SK-N-SH (cell line): Measurements from ENCODE around the gene WNK1. TPM values are rescaled to one million over a fixed set of nuclear protein-coding genes. Genes with fewer than 3 reads are reported as not detected.

ENCODE experiments used
- CTCF ChIA-PET: fragments of 300-600, 350-600 bp; formaldehyde crosslinking; extraction: SDS; loops from one replicate; lab custom pipeline; 2021; lab: Yijun Ruan, JAX
- POLR2A ChIA-PET: fragments of 350-600 bp; sonication (Branson Sonifier 250); formaldehyde crosslinking; extraction: SDS; loops from one replicate; lab custom pipeline; 2020; ENCODE audit warnings: antibody characterized with exemption, inconsistent platforms; lab: Yijun Ruan, JAX
- DNase-seq: peaks from one replicate; pipeline ENCODE4 v3.0.0; 2012
- H2AFZ ChIP-seq: fragments of 200-600 bp; sonication (generic); 2 replicates; pipeline ENCODE4 v1.8.1; 2016; ENCODE audit warnings: antibody characterized with exemption, mild to moderate bottlenecking, low read depth
- H3F3A ChIP-seq: fragments of 200-600 bp; sonication (generic); replicated peaks from 2 replicates; pipeline ENCODE3; 2016; ENCODE audit warnings: antibody characterized with exemption, mild to moderate bottlenecking; ENCODE audit not compliant: insufficient read depth
- H3K27ac ChIP-seq, 2 experiments: fragments of 200-500 bp in 1 of 2; fragments of 200-600 bp in 1 of 2; sonication (Bioruptor generic) in 1 of 2; sonication (generic), shearing (Covaris generic) in 1 of 2; 2 replicates each; pipeline versions ENCODE4 v1.5.1 to v1.6.1; 2014 to 2016; ENCODE audit warnings: low read depth in 2 of 2, inconsistent platforms in 1 of 2, low read length in 1 of 2, mild to moderate bottlenecking in 1 of 2, mixed read lengths in 1 of 2
- H3K27me3 ChIP-seq: fragments of 200-600 bp; sonication (generic), shearing (Covaris generic); 2 replicates; pipeline ENCODE4 v1.6.1; 2016; ENCODE audit warnings: mixed run types; ENCODE audit not compliant: insufficient read depth
- H3K36me3 ChIP-seq, 2 experiments: fragments of 200-500 bp in 1 of 2; fragments of 200-600 bp in 1 of 2; sonication (Bioruptor generic) in 1 of 2; sonication (generic) in 1 of 2; replicated peaks in 1 of 2; 2 replicates each; pipeline versions ENCODE3 to v1.5.1; 2014 to 2016; ENCODE audit warnings: low read length in 1 of 2, mild to moderate bottlenecking in 1 of 2; ENCODE audit not compliant: insufficient read depth in 2 of 2, control insufficient read depth in 1 of 2
- H3K4me1 ChIP-seq, 2 experiments: fragments of 200-500 bp in 1 of 2; fragments of 200-600 bp in 1 of 2; sonication (Bioruptor generic) in 1 of 2; sonication (generic), shearing (Covaris generic) in 1 of 2; 2 replicates each; pipeline versions ENCODE4 v1.5.1 to v1.6.1; 2014 to 2016; ENCODE audit warnings: low read depth in 1 of 2, low read length in 1 of 2, mixed run types in 1 of 2; ENCODE audit not compliant: insufficient read depth in 2 of 2, control insufficient read depth in 1 of 2
- H3K4me2 ChIP-seq: fragments of 200-600 bp; sonication (generic), shearing (Covaris generic); 2 replicates; pipeline ENCODE4 v1.6.1; 2017; ENCODE audit warnings: mixed run types
- H3K4me3 ChIP-seq, 2 experiments: fragments of 200-500 bp in 1 of 2; fragments of 200-600 bp in 1 of 2; sonication (Bioruptor generic) in 1 of 2; sonication (generic), shearing (Covaris generic) in 1 of 2; 2 replicates each; pipeline versions ENCODE4 v1.5.1 to v1.8.1; 2014 to 2016; ENCODE audit warnings: low read depth in 2 of 2, inconsistent platforms in 1 of 2, low read length in 1 of 2, mild to moderate bottlenecking in 1 of 2, mixed read lengths in 1 of 2, moderate library complexity in 1 of 2
- H3K79me2 ChIP-seq: fragments of 200-600 bp; sonication (generic); 2 replicates; pipeline ENCODE4 v1.8.1; 2017; ENCODE audit warnings: mild to moderate bottlenecking; ENCODE audit not compliant: insufficient read depth
- H3K9ac ChIP-seq: fragments of 200-600 bp; sonication (generic); 2 replicates; pipeline ENCODE4 v1.6.1; 2017; ENCODE audit warnings: mixed run types
- H3K9me2 ChIP-seq: fragments of 200-600 bp; sonication (generic); 2 replicates; pipeline ENCODE4 v1.6.1; 2017; ENCODE audit warnings: mixed run types
- H3K9me3 ChIP-seq: fragments of 200-600 bp; sonication (generic); 2 replicates; pipeline ENCODE4 v1.6.1; 2017; ENCODE audit warnings: mixed run types, mild to moderate bottlenecking, moderate library complexity
- H4K20me1 ChIP-seq: fragments of 200-600 bp; sonication (generic); 2 replicates; pipeline ENCODE4 v1.6.1; 2017; ENCODE audit warnings: mild to moderate bottlenecking, mixed run types; ENCODE audit not compliant: insufficient read depth
- CHD2 ChIP-seq: fragments of 150-350 bp; IDR thresholded peaks from 2 replicates; pipeline ENCODE4 v1.6.1; 2018; ENCODE audit warnings: low read length; ENCODE audit not compliant: partially characterized antibody
- ELF1 ChIP-seq: IDR thresholded peaks from 2 replicates; pipeline ENCODE4 v1.4.0; 2012
- FOSL2 ChIP-seq: IDR thresholded peaks from 2 replicates; pipeline ENCODE4 v1.4.0; 2012; ENCODE audit warnings: low read depth, mild to moderate bottlenecking, moderate library complexity, borderline replicate concordance
- FOXJ3 ChIP-seq: sonication (generic); formaldehyde crosslinking; IDR thresholded peaks from 2 replicates; pipeline ENCODE4 v1.5.1; 2020; ENCODE audit warnings: mild to moderate bottlenecking, missing genetic modification reagents
- IRF3 ChIP-seq: fragments of 150-350 bp; IDR thresholded peaks from 2 replicates; pipeline ENCODE4 v1.6.1; 2016; ENCODE audit warnings: mild to moderate bottlenecking, low read depth, low read length
- MAX ChIP-seq: IDR thresholded peaks from 2 replicates; pipeline ENCODE4 v1.4.0; 2012; ENCODE audit warnings: low read depth
- MEF2A ChIP-seq: IDR thresholded peaks from 2 replicates; pipeline ENCODE4 v1.4.0; 2012; ENCODE audit warnings: low read depth, borderline replicate concordance
- MXI1 ChIP-seq: IDR thresholded peaks from 2 replicates; pipeline ENCODE4 v1.6.1; 2012; ENCODE audit warnings: mild to moderate bottlenecking, low read depth, low read length, improper control_type of control experiment
- NFIC ChIP-seq: IDR thresholded peaks from 2 replicates; pipeline ENCODE4 v1.4.0; 2012; ENCODE audit warnings: borderline replicate concordance
- NRF1 ChIP-seq: IDR thresholded peaks from 2 replicates; pipeline ENCODE4 v1.6.1; 2012; ENCODE audit warnings: low read depth, mild to moderate bottlenecking, low read length
- POLR2AphosphoS5 ChIP-seq: IDR thresholded peaks from 2 replicates; pipeline ENCODE4 v1.6.1; 2012; ENCODE audit warnings: low read depth, low read length
- RFX5 ChIP-seq: IDR thresholded peaks from 2 replicates; pipeline ENCODE4 v1.6.1; 2012; ENCODE audit warnings: mild to moderate bottlenecking, improper control_type of control experiment, low read length
- SMC3 ChIP-seq: IDR thresholded peaks from 2 replicates; pipeline ENCODE4 v1.6.1; 2012; ENCODE audit warnings: low read depth, low read length, improper control_type of control experiment
- USF1 ChIP-seq: IDR thresholded peaks from 2 replicates; pipeline ENCODE4 v1.4.0; 2012; ENCODE audit warnings: low read depth, borderline replicate concordance
- USF2 ChIP-seq: fragments of 150-350 bp; IDR thresholded peaks from 2 replicates; pipeline ENCODE4 v1.6.1; 2017; ENCODE audit warnings: antibody characterized with exemption, low read length, low read depth, borderline replicate concordance
- YY1 ChIP-seq: IDR thresholded peaks from 2 replicates; pipeline ENCODE4 v1.4.0; 2012; ENCODE audit warnings: low read depth, mild to moderate bottlenecking
- ZBTB33 ChIP-seq: IDR thresholded peaks from 2 replicates; pipeline ENCODE4 v1.4.0; 2012; ENCODE audit warnings: low read depth, borderline replicate concordance
- WGBS: methylation state at CpG from one replicate; pipeline ENCODE4 v1.1.6; 2017; ENCODE audit warnings: low lambda C conversion rate; 5-methylcytosine and 5-hydroxymethylcytosine counted together
- polyA plus RNA-seq, 3 experiments: library from polyadenylated mRNA; depleted of rRNA; stranded (reverse); fragments of >200 nt; gene quantifications; 2 replicates each; pipeline ENCODE4 v1.2.3, GENCODE V29; 2012

The WNK1 gene
- polyA plus RNA-seq, 1 of the 3 experiments (the other 2 are of a cell fraction) = 30.5 TPM

GRCh38 chr12:820336-820735 is 68.0 kb downstream of the WNK1 start (continued):
- TF ChIP-seq USF2 = no peak

GRCh38 chr12:823028-823698 is 70.8 kb downstream of the WNK1 start:
- Histone ChIP-seq H3K27me3 (no peaks in the 10 kb centered on the region), H3F3A (no peaks in the 10 kb centered on the region), H2AFZ (no peak overlapping the region), H3K4me2 (no peak overlapping the region)
- no peak for TF ChIP-seq NRF1
- no peak for TF ChIP-seq FOXJ3 (CRISPR knock-in tag)
- TF ChIP-seq NFIC = no peak
- TF ChIP-seq RFX5 = no peak
- no peak for TF ChIP-seq MAX
- TF ChIP-seq CHD2 = no peak
- TF ChIP-seq MXI1 = no peak
- no peak for TF ChIP-seq IRF3
- TF ChIP-seq ELF1 = no peak
- no peak for TF ChIP-seq USF1
- TF ChIP-seq MEF2A = no peak
- no peak for TF ChIP-seq POLR2AphosphoS5
- no peak for TF ChIP-seq SMC3
- no peak for TF ChIP-seq ZBTB33
- TF ChIP-seq USF2 = no peak
- TF ChIP-seq YY1 = no peak
- no peak for TF ChIP-seq FOSL2
- TF ChIP-seq, all 33 proteins: peak for 0
- no peak overlapping the region for H3K27ac ChIP-seq
- POLR2A ChIA-PET = no interaction called here
- WGBS = 92% methylated on average over 2 of the region's 2 CpGs
- H3K4me3 ChIP-seq = no peak overlapping the region
- peaks cover 12% of the 10 kb centered on the region; the same call in 1 of the 2 replicates for H4K20me1 ChIP-seq
- no peaks in the 10 kb centered on the region for H3K4me1 ChIP-seq
- H3K36me3 ChIP-seq = peaks cover 19 to 55% of the 10 kb centered on the region in 2 experiments
- DNase-seq = no peak
- H3K9me3 ChIP-seq = peaks cover 11% of the 10 kb centered on the region
- H3K9me2 ChIP-seq = no peaks in the 10 kb centered on the region
- H3K9ac ChIP-seq = no peak overlapping the region
- peaks cover 92% of the 10 kb centered on the region for H3K79me2 ChIP-seq
- CTCF ChIA-PET = interaction anchor here (0.8 to 1.5 kb wide), 4 partner anchors 10 to 270 kb away, joined by 3 to 6 read pairs (median 3); partner anchors contain the start of gene RAD52
